Measurements from ENCODE around the gene DES.

- TF ChIP-seq CTCF (IDR thresholded peaks at IDR 0.05 in 4 of 5, conservative IDR thresholded peaks at IDR 0.05 in 1 of 5), result peak in 2 of 5 experiments; percentile 11 to 18
- peak; percentile 94 to 98 for TF ChIP-seq POLR2A (IDR thresholded peaks at IDR 0.05)
These were observed at the start of gene DES for GRCh38 chr2:219418155-219419011.

Data from gastrocnemius medialis (tissue), 4 donors.